ENCODE measurements around the gene RASL11B.

Gene RASL11B

DNA sequence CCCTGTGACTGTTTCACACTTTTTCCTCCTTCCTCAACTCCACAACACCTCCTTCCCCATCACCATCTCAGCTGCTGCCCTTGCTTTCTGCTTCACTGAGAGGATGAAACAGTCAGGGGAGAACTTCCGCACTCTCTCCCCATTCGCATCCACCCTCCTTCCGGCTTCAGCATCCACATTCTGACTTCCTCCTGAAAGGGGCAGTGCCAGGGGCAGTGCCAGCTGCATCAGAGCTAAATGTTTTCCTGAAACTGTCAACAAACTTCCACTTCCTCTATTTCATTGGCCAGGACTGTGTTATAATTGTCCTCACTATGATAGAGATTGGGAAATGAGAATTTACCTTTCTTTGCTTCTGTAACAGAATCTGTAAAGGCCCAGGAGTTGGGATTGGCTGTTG is 18.2 kb upstream of the RASL11B start:
- no peak for DNase-seq

DNA sequence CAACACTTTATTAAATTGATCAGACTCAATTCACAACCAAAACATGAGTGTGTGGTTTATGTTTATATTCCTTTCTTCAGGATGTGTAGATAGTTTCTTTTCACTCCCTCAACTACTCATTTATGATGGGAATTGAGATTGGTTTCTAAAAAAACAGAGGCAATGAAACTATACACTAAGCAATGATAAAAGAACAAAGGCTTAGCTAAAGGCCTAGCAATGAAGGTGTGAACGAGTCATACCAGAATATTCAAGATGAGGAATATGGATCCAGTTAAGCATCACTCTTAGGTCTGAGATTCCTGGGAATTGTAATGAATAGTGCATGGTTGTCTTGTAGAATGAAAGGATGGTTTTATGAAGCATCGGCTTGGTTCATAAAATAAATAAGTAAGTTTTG is 17.5 kb upstream of the RASL11B start:
- DNase-seq = no peak

DNA sequence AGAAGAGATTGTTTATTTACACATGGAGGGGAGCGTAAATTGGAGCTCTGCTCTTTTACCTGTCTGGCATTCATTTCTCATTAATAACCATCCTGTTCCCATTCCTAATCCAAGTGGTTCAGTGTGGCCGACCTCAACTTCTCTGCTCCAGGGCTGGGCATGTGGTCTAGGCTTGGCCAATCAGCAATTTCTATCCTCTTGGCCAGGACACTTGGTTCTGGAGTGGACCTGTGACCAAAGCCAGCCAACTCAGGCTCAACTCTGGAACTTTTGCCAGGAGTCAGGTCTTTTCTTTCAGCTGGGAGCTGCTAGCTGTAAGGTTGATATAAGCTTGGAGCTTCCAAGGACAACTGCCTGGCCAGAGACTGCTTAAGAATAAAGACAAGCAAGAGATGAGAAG is 15.6 kb upstream of the RASL11B start:
- no peak for DNase-seq

DNA sequence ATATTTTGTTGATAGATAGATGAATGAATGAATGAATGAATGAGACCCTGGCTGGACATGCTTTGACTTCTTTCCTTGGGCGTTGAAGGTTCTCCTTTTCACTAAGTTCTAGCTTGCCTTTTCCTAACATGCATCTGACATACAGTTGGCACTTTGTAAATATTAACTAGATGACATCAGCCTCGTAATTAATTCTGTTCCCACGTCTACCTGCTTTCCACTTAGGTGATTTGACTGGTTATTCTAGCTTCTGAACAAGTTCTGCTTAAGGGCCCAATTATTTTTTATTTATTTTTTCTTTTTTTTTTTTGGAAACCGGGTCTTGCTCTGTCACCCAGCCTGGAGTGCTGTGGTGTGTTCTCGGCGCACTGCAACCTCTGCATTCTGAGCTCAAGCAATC is 13.9 kb upstream of the RASL11B start:
- DNase-seq = no peak

DNA sequence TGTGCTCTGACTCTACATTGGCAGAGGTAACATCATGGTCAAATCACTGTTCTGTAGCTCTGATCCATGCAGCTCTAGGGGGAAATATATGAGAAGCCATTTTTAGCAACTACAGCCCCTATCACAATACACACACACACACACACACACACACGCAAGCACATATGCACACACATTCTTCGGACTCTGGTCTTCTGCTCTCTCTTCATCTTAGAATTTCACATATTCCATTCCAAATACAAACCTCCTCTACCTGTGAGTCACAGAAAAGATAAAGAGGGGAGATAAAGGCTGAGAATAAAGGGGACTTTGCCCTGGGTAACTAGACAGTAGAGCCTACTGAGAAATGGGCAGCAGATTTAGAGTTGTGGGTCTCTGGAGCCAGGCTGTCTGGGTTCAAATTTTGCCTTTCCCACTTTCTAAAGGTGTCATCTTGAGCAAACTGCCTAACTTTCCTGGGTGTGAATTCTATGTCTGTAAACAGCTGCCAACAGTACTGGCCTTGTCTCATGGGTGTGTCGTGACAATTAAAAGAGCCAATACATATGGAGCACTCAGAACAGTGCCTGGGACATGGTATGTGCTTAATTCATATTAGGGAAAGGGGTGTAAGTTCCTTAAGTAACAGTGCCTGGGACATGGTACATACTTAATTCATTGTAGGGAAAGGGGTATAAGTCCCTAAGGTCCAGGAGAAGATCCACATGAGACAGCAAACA is 11.6 kb upstream of the RASL11B start:
- no peak for DNase-seq

DNA sequence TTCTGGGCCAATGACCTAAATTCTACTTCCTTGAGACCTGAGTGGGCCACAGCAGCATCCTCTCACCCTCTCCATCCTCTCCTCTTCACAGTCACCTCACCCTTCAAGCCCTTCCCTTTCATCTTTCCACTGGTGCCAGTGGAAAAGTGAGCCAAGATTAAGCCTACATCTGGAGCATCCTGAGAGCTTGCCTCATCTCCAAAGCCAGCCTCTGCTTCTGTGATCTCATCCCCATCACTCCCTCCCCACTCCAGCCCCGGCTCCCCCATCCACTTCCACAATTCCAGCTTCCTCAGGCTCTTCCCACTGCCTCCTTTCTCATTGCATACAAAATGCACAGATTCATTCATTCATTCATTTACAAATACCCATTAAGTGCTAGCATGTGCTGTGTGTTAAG is 10.1 kb upstream of the RASL11B start:
- DNase-seq = no peak

DNA sequence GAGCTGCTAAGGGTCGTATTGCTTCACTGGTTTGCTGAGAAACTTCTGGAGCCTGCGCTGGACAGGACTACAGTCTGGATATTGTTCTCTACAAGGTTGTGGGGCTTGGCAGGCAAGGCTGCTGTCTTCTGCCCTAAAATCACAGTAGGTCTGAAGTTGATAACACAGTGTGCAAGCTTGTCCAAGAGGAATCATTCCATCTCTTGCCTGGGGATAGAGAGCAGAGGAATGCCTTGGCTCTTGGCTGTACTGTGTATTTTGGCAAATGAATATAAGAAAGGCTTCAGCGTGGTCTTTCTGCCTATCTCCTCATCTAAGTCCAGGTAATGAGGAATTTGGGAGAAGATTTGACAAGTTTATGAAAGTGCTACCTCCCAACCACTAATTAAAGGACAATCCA is 9.4 kb upstream of the RASL11B start:
- DNase-seq = no peak

DNA sequence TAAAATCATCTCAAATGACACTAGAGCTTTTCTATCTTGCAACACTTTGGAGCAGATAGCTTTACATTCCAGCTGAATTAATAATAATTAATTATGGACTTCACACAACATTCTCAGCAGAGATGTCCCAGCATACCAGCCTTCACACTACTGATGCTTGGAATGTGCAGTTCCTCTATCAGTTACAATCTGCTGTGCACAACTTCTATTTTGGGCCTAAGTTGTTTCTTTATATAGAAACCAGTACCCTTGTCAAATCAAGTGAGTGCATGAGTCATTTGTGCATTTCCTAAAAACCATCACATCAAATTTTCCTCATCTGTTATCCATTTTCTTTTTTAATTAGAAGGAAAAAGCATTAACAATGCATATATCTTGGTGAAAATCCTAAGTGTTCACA is 8.8 kb upstream of the RASL11B start:
- no peak for DNase-seq

DNA sequence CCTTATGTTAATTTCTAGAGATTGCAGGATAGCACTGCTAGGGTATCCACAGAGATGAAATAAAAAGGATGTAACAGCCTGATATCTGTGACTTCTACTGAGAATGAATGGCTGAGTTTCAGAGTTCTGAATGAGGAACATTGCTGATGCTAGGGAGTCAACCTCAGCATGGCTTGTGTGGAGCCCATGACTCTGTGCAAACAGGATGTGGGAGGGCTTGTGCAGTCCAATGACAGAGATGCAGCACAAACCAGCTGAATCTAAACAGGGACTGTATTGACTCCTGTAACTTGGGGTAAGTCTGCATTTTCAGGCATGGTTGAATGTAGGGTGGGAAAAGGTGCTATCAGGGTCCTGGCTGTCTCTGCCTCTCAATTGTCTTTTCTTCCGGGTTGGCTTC is 5.3 kb upstream of the RASL11B start:
- DNase-seq = no peak

DNA sequence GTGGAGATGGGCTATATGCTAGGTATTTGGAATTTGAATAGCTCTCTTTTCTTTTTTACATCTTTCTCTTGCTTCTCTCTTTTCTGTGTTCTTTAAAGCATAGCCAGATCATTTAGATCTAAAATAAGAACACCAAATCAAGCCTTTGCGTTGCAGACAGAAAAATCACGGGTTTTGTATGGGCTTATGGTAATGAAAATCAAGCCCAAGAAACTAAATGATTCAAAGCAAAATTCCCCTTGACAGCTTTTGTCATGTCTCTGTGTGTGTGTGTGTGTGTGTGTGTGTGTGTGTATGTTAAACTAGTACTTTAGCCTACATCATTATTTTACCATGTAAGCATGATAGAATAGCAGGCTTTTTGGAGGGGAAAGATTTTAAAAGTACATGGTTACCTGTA is 1.8 kb upstream of the RASL11B start:
- DNase-seq = no peak

DNA sequence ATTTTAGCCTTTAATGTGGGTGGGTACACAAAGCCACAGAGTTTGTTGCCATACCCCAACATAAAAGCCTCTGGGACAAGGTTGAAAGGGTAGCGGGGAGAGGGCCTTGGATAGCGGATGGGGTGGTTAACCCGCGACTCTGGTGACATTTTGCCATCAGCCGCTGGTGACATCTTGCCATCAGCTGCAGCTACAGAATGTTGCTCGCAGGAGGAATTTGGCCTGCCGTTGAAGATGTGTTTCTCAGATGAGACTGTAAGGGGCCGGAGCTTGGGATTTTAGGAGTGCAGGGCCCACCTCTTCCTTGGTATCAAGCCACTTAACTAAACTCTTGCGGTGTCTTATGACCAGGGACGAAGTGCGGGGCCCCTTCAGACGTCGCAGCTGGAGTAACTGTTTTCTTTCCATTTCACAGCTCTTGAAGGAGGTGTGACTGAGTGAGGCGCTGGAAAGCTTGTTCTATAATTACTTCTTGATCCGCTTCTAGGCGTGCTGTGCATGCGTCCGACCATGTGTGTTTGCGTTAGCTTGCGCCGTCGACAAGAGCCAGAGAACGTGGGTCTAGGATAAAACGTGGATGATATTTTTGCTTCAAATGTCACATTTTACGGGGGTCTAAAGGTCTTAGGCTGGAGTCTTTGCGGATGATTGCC is 820 bp upstream of the RASL11B start:
- DNase-seq = no peak

DNA sequence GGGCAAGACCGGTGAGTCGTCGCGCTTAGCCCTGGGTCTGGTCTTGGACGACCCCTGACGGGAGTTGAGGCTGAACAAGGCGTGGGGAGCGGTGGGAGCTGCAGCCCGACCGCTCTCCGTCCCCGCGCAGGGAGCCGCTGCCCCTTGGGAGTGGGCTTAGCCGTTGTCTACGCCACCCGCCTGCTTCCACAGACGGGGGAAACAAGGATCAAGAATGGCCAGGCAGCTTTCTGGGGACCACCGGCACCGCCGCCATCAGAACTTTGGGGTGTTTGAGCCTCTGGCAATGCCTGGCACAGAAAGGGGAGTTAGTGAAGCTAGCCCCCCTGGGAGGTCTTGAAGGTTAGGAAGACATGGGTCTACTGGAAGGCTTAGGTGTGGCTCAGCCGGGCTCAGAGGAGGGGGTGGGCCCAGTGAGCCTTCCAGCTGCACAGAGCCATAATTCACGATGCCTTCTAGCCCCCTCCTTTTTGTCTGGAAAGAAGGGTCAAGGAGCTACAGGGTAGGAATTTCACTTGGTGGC is 583 bp downstream of the RASL11B start:
- DNase-seq = no peak

DNA sequence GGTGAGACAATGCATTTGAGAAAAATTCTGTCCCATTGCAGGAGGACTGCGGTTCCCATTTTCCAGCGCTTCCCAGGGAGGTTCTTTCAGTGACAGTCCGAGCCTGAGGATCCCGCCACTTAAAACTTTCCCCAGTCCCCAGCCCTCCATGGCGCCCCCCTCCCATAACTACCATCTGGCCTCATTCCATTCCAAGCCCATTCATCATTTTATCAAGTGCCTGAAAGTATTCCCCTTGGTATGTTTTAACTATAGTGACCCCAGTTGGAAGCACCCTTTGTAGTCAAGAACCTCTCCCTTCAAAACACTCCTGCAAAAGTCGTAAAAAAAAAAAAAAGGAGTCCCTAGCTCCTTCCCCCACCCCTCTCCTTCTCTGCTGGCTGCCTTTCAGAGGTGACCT is 1.2 kb downstream of the RASL11B start:
- no peak for DNase-seq

DNA sequence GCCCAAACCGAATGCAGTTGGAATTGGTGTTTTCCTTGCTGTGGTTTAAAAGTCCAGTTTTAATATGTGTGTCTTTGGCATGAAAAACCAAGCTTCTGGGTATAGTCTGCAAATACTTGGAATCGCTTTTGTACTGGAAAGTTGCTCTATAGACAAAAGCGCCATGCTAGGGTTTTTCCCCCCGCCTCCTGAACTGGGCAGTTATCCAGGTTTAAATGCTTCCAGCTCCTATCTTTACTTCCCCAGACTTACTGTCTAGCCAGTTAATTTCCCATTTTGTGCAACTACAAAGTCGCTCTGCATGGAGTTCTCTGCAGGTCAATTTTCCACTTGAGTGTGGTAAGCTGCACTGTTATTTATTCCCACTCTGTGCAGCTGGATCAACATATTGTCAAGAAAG is 2.7 kb downstream of the RASL11B start:
- no peak for DNase-seq

DNA sequence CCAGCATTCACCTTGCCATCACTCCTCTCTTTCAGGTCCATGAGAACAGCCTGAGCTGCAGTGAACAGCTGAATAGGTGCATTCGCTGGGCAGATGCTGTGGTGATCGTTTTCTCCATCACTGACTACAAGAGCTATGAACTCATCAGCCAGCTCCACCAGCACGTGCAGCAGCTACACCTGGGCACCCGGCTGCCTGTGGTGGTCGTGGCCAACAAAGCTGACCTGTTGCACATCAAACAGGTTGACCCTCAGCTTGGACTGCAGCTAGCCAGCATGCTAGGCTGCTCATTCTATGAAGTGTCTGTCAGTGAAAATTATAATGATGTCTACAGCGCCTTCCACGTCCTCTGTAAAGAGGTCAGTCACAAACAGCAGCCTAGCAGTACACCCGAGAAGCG is 3.2 kb downstream of the RASL11B start:
- DNase-seq = no peak

DNA sequence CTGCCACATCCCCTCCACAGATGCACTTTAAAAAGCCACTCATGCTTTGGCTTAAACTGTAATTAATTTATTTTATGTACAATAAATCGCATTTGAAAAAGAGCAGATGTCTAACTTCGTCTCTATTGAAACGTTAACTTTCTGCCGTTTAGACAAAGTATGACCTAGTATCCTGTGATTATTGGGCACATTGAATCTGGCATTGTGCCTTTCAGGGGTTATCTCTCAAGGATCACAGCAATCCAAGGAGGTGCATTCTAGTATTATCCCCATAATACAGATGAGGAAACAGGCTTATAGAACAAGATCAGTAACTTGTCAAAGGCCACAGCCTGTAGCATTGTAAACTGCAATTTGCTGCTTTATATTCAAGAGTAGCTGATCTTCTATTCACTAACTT is 4.6 kb downstream of the RASL11B start:
- DNase-seq = no peak

DNA sequence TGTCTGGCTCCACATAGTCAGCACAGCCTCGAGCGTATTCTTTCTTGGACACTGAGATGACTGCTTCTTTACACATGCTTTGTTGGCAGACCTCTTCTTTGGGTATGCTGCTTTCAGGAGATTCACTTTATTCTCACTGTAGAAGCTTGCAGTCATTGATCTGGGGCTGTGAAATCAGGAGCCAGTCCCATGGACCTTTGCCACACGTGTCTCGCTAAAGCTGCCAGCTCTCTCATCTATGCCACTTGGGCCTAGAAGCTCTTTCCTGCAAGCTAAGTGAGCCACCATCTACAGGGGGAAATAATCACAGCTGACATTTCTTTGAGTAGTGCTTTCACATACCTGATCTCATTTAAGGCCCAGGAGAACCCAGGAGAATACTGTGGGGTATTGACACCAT is 5.0 kb downstream of the RASL11B start:
- no peak for DNase-seq

DNA sequence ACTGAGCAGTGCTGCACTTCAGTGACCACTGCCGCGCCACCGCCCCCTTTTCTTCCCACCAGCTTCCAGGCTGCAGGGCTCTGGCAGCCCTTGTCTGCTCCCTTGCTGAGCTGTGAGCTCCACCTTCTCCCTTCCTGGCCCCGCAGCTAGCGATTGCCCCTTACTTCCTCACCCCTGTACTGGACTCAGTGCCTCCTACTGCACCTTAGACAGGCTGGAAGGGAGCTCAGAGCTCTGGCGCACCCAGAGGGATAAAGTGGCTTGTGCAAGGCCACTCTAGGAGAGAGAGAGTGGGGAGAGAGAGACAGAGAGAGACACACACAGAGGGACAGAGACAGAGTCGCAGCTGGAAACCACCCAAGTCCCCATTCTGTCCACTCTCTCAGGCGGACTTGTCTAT is 6.0 kb downstream of the RASL11B start:
- no peak for DNase-seq

DNA sequence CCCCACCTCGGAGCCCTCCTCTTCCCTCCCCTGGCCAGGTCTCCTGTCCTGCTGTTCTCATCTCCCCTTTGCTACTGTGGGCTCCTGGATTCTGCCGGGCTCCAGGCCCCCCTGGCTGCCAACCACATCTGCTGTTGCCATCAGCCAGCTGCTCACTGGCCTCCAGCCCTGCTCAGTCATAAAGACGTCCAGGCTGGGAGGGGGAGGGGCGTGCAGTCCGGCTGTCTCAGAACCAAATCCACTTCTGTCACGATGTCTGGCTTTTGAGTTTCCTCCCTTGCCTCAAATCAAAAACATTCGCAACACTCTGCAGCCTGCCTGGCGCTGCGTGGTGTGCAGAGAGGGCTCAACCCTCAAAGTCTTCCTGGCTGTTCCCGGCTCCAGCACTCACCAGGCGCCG is 7.1 kb downstream of the RASL11B start:
- no peak for DNase-seq

DNA sequence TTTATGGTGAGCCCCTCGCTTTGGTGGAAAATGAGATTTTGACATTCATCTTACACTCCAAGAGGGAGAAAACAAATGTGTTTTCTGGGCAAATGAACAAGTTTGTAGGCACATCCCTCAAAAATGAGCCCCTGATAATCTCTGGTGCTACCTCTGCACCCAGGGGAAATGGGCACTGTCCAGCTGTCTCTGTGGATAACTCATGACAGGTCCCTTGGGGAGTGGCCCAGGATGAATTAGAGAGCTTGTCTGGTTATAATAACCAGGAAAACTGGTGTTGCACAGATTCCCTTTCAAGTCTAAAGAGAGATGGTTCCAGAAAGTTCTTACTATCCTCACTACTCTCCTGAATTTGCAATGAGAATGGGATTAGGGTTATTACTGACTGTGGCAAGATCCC is 7.5 kb downstream of the RASL11B start:
- no peak for DNase-seq

DNA sequence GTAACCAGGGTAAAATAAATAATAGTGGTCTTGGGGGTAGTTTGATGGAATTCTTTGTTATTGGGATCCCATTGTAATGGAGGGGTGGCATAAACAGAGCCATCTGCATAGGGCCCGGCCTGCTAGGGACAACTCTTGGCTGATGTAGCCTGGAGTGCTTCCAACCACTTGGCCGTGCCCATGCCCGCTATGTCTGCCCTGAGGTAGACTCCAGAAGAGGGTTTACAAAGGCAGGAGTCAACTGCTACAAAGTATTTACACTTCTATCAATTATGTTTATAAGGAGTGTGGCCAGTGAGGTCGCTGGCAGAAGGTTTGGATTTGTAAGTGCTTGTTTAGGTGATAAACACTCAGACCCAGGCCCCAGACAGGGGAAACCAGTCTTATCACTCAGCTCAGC is 8.1 kb downstream of the RASL11B start:
- DNase-seq = no peak

DNA sequence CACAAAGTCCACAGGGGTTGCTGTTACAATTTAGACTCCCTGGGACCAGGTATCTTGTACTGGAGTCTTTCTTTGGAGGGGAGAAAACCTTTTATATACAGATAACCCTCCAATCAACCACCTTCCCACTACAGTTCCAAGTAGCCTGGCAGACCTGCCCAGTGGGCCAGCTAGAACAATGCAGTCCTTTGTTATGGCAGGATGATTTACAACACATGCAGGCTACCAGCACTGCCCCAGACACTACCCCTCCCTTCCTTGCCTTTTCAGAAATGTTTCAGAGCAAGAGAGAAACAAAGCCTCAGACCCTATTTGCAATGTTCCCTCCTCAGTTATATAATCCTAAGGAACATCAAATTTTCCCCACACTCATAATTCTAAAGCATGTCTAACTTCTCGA is 11.1 kb downstream of the RASL11B start:
- DNase-seq = no peak

DNA sequence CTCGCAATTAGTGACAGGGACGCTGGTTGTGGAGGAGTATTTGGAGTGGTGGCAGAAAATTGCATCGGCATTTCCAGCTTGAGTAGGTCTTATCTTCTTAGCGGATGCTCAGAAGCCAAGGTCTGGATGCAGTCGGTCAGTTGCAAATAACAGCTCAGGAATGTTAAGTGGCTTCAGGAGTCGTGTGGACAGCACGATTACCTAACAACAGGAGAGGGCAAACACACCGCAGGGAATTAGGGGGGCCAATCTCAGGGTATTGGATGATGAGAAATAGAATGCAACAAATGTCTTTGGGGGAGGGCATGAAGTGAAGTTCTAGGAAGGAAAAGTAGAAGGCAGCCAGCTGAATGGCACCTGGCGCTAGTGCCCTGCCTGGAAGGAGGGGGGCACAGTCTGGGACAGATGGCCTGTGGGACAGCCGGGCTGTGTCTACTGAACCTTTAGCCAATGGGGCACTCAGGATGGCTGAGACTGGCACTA is 11.8 kb downstream of the RASL11B start:
- DNase-seq = no peak

DNA sequence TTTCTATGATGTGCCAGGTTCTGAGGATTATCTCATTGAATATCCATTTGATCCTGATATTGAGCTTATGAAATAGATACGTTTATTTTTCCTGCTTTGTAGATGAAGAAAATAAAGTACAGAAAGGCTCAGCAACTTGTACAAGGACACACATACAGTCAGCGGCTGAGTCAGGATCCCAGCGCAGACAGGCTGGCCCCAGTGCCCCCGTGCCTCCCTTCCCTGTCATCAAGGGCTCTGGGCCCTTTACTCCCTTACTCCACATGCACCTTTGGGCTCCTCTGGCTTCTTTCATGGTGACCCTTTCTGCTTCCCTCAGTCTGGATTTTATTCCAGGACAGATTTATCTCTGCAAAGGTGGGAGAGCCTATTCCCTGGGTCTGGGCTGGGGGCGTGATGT is 12.8 kb downstream of the RASL11B start:
- no peak for DNase-seq

DNA sequence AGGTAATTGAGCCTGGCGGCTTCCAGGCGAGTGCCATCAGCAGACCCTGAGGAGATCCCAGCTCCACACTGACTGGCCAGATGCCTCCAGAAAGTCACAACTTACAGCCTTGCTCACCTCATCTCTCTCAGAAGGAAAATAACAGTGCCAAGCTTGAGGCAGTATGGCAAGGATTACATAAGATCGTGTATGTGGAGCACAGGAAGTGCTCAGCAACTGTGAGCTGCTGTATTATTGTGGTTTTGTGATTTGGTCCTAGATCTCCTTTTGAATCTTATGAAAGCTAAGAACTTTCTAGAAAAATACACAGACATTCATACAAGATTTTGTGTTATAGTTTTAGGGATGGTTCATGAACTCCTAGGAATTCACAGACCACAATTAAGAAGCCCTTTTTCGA is 14.0 kb downstream of the RASL11B start:
- no peak for DNase-seq

Data from activated T-cell treated with anti-CD3 and anti-CD28 coated beads for 4 hours (primary cell).